DOHH2 (cell line): ENCODE results near the gene BBS2.

ENCODE experiments used
- EZH2phosphoT487 ChIP-seq: fragments of 200-600 bp; sonication (generic); IDR thresholded peaks from 2 replicates; pipeline ENCODE4 v1.6.1; 2017; ENCODE audit warnings: borderline replicate concordance, mild to moderate bottlenecking, antibody characterized with exemption, low read length, moderate library complexity, mixed read lengths
- TF ChIP-seq, protein P1 (sequence below): fragments of 200-600 bp; sonication (generic); IDR thresholded peaks from one replicate; pipeline ENCODE4 v1.5.1; 2014; ENCODE audit warnings: antibody characterized with exemption, mild to moderate bottlenecking, low read depth, low read length; ENCODE audit not compliant: poor library complexity, severe bottlenecking

GRCh38 chr16:56510544-56510943 is 9.3 kb downstream of the BBS2 start:
- TF ChIP-seq, protein P1, sequence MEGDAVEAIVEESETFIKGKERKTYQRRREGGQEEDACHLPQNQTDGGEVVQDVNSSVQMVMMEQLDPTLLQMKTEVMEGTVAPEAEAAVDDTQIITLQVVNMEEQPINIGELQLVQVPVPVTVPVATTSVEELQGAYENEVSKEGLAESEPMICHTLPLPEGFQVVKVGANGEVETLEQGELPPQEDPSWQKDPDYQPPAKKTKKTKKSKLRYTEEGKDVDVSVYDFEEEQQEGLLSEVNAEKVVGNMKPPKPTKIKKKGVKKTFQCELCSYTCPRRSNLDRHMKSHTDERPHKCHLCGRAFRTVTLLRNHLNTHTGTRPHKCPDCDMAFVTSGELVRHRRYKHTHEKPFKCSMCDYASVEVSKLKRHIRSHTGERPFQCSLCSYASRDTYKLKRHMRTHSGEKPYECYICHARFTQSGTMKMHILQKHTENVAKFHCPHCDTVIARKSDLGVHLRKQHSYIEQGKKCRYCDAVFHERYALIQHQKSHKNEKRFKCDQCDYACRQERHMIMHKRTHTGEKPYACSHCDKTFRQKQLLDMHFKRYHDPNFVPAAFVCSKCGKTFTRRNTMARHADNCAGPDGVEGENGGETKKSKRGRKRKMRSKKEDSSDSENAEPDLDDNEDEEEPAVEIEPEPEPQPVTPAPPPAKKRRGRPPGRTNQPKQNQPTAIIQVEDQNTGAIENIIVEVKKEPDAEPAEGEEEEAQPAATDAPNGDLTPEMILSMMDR, result no peak
- no peak for TF ChIP-seq EZH2phosphoT487
